Neutrophil (primary cell): ENCODE measurements around the gene GGT7.
"Not testable (repeated sequence)": the region's sequence is repeated elsewhere in the genome, so short reads cannot be mapped to it uniquely, and the experiment has no call there.

ENCODE experiments used
- H3K27ac ChIP-seq: fragments of 200-600 bp; sonication (generic); 2 replicates; pipeline ENCODE4 v1.5.1; 2016; ENCODE audit warnings: mild to moderate bottlenecking, moderate library complexity
- H3K27me3 ChIP-seq: fragments of 200-600 bp; sonication (generic); 2 replicates; pipeline ENCODE4 v1.6.0; 2016; ENCODE audit warnings: mild to moderate bottlenecking
- H3K36me3 ChIP-seq: fragments of 200-600 bp; sonication (generic); 2 replicates; pipeline ENCODE4 v1.5.1; 2017
- H3K4me1 ChIP-seq, 2 experiments: fragments of 200-600 bp in 1 of 2; sonication (generic) in 1 of 2; 1 replicate in 1 of 2; 2 replicates in 1 of 2; pipeline versions ENCODE4 v1.5.1 to v1.6.1; 2013 to 2016; ENCODE audit warnings: low read depth in 1 of 2, low read length in 1 of 2, mild to moderate bottlenecking in 1 of 2, moderate library complexity in 1 of 2; ENCODE audit not compliant: control insufficient read depth in 1 of 2, insufficient read depth in 1 of 2
- H3K4me3 ChIP-seq, 2 experiments: fragments of 200-600 bp in 1 of 2; sonication (generic) in 1 of 2; 1 replicate in 1 of 2; 2 replicates in 1 of 2; pipeline ENCODE4 v1.5.1; 2013 to 2016; ENCODE audit warnings: low read depth in 1 of 2, low read length in 1 of 2, mild to moderate bottlenecking in 1 of 2, moderate library complexity in 1 of 2
- H3K9me3 ChIP-seq: fragments of 200-600 bp; sonication (generic); 2 replicates; pipeline ENCODE4 v1.5.1; 2016
- CTCF ChIP-seq: fragments of 200-600 bp; sonication (generic); IDR thresholded peaks from 2 replicates; pipeline ENCODE4 v1.5.1; 2016; ENCODE audit warnings: antibody characterized with exemption

Gene GGT7

GRCh38 chr20:34915131-34915530 lies 42.5 kb upstream of the GGT7 start:
- Histone ChIP-seq H3K4me3 (no peak overlapping the region), H3K36me3 (peaks cover 33% of the 10 kb centered on the region), H3K27me3 (no peaks in the 10 kb centered on the region), H3K9me3 (no peaks in the 10 kb centered on the region), H3K4me1 (no peaks in the 10 kb centered on the region), H3K27ac (no peak overlapping the region)
- TF ChIP-seq CTCF, result no peak

DNA sequence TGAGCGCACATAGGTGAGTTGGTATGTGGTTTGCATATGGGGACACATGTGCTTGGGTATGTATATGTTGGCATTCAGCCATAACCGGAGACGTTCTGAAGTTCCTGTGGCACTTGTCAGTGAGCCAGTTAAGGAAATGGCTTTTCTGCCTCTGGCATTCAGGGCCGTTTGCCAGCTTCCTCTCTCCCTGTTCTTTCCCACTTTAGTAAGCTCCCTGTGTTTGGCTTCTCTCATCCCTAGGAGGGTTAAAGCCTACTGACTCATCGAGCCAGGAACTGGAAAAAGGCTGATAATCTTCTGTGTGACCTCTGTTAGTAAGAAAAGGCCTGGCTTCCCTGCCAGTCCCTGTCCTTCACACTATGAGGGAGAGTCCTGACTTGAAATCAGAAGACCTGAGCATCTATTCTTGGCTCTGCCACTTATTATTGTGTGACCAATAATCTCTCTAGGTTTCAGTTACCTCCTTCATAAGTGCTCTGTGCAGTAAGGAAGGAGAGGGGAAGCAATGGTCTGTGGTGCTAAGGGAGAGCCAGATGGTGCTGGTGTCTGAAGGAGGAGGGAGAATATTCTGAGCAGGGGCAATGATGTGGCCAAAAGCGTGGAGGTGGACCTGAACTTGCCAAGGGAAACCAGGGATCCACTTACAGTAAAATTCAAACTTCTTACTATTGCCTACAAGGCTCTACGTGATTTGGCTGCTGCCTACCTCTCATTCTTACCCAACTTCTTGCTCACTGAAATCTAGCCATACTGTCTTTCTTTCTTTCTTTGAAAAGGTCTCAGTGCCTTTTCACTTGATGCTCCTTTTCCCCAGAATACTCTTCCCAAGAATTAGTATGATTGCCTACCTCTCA lies 35.2 kb upstream of the GGT7 start:
- Histone ChIP-seq H3K9me3 (no peaks in the 10 kb centered on the region), H3K27ac (no peak overlapping the region), H3K27me3 (no peaks in the 10 kb centered on the region), H3K36me3 (no peaks in the 10 kb centered on the region), H3K4me1 (peaks cover 0 to 6% of the 10 kb centered on the region in 2 experiments), H3K4me3 (no peak overlapping the region)
- no peak for TF ChIP-seq CTCF

DNA sequence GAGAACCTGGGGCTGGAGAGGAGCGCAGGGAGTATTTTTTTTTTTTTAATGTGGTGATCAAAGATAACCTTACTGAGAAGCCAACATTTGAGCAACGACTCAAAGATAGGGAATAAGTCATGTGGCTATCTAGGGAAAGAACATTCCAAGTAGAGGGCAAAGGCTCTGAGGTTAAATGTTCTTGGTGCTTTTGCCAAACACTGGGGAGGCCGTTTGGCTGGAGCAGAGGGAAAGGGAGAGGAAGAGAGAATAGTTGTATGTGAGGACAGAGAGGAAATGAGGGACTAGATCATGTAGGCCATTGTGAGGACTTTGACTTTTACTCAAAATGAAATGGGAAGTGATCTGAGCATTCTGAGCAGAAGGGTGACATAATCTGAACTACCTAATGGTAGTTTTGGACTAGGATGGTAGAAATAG lies 31.6 kb upstream of the GGT7 start:
- Histone ChIP-seq H3K9me3 (no peaks in the 10 kb centered on the region), H3K4me3 (no peak overlapping the region), H3K4me1 (peaks cover 0 to 6% of the 10 kb centered on the region in 2 experiments), H3K27me3 (no peaks in the 10 kb centered on the region), H3K27ac (no peak overlapping the region), H3K36me3 (no peaks in the 10 kb centered on the region)
- TF ChIP-seq CTCF, result no peak

DNA sequence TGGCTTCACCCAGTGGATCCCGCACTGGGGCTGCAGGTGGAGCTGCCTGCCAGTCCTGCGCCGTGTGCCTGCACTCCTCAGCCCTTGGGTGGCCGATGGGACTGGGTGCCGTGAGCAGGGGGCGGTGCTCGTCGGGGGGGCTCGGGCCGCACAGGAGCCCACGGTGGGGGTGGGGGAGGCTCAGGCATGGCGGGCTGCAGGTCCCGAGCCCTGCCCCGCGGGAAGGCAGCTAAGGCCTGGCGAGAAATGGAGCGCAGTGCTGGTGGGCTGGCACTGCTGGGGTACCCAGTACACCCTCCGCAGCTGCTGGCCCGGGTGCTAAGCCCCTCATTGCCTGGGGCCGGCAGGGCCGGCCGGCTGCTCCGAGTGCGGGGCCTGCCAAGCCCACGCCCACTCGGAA lies 26.1 kb upstream of the GGT7 start:
- not testable (repeated sequence) for H3K27ac ChIP-seq, H3K27me3 ChIP-seq, H3K9me3 ChIP-seq, H3K36me3 ChIP-seq, H3K4me1 ChIP-seq, H3K4me3 ChIP-seq

GRCh38 chr20:34898129-34898528 lies 25.5 kb upstream of the GGT7 start:
- H3K27ac ChIP-seq, H3K4me3 ChIP-seq, H3K27me3 ChIP-seq, H3K9me3 ChIP-seq, H3K36me3 ChIP-seq, H3K4me1 ChIP-seq: not testable (repeated sequence)

- H3K36me3 ChIP-seq, result no peaks in the 10 kb centered on the region
- no peaks in the 10 kb centered on the region for H3K9me3 ChIP-seq
- H3K27me3 ChIP-seq, result no peaks in the 10 kb centered on the region
- H3K4me3 ChIP-seq, result no peak overlapping the region
- H3K27ac ChIP-seq, result no peak overlapping the region
- H3K4me1 ChIP-seq, result peaks cover 3 to 5% of the 10 kb centered on the region in 2 experiments
- TF ChIP-seq CTCF, result no peak
These were observed 23.5 kb upstream of the GGT7 start for GRCh38 chr20:34896086-34896621.
